Measurements from ENCODE around the gene HEATR5A.

Gene HEATR5A

DNA sequence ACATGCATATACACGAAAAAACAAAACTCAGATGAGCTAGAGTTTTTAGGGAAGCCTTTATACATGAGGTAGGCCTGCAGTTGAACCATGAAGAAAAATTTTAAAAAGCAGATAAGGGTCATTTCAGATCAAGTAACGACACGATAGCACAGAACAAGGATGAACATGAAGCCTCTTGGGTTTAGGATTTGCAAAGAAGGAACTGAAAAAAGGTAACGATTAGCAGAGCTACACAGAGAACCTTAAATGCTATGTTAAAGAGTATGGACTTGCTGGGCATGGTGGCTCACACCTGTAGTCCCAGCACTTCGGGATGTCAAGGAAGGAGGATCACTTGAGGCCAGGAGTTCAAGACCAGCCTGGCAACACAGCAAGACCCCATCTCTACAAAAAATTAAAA, 116.7 kb downstream of the HEATR5A start:
- TF ChIP-seq FOXP2 (optimal IDR thresholded peaks at IDR 0.05; ENCODE audit: borderline replicate concordance, extremely low read depth, extremely low read length, insufficient read depth), result no peak
- TF ChIP-seq, protein P1, sequence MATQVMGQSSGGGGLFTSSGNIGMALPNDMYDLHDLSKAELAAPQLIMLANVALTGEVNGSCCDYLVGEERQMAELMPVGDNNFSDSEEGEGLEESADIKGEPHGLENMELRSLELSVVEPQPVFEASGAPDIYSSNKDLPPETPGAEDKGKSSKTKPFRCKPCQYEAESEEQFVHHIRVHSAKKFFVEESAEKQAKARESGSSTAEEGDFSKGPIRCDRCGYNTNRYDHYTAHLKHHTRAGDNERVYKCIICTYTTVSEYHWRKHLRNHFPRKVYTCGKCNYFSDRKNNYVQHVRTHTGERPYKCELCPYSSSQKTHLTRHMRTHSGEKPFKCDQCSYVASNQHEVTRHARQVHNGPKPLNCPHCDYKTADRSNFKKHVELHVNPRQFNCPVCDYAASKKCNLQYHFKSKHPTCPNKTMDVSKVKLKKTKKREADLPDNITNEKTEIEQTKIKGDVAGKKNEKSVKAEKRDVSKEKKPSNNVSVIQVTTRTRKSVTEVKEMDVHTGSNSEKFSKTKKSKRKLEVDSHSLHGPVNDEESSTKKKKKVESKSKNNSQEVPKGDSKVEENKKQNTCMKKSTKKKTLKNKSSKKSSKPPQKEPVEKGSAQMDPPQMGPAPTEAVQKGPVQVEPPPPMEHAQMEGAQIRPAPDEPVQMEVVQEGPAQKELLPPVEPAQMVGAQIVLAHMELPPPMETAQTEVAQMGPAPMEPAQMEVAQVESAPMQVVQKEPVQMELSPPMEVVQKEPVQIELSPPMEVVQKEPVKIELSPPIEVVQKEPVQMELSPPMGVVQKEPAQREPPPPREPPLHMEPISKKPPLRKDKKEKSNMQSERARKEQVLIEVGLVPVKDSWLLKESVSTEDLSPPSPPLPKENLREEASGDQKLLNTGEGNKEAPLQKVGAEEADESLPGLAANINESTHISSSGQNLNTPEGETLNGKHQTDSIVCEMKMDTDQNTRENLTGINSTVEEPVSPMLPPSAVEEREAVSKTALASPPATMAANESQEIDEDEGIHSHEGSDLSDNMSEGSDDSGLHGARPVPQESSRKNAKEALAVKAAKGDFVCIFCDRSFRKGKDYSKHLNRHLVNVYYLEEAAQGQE (IDR thresholded peaks at IDR 0.05; ENCODE audit: insufficient read depth in 1 of 2, low read depth in 2 of 2, low read length in 2 of 2), result no peak
- TF ChIP-seq SIN3A (IDR thresholded peaks at IDR 0.05; ENCODE audit: borderline replicate concordance, insufficient read depth, low read length), result no peak
- TF ChIP-seq TAF1 (IDR thresholded peaks at IDR 0.05; ENCODE audit: borderline replicate concordance, insufficient read depth, low read length), result no peak
- no peak for TF ChIP-seq POLR2AphosphoS5 (IDR thresholded peaks at IDR 0.05; ENCODE audit: low read depth, low read length)

DNA sequence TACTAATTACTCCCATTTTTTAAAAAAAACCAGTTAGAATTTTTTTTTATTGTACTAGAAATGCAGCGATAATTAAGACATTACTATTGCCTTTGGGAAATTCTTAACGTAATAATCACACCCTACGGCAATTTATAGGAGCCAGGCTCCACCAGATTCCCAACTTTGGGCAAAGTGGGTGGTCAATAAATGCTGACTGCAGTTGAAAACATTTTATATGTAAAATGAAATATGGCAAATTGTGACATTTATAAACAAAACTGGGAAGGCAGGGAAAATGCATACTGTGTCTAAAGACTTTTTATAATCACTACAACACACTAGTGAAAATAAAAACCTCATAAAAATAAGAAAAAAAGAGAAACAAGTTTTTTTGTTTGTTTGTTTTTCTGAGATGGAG, 119.5 kb downstream of the HEATR5A start:
- TF ChIP-seq TAF1 (IDR thresholded peaks at IDR 0.05; ENCODE audit: borderline replicate concordance, insufficient read depth, low read length) (no peak), POLR2AphosphoS5 (IDR thresholded peaks at IDR 0.05; ENCODE audit: low read depth, low read length) (no peak)

DNA sequence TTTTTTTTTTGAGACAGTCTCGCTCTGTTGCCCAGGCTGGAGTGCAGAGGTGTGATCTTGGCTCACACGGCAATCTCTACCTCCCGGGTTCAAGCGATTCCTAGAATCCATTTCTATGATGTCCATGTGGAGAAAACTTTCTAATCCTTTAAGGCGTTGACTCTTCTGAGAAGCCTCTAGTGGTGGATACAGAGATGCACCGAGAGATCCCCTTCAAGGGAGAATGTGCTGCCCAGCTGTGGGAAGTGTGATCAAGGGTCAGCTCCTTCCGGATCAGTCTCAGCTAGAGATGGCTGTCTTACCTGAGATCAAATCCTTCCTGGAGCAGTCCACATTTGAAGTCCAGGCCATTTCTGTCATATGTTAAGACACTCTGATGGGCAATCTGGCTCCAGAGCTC, 120.1 kb downstream of the HEATR5A start:
- no peak for TF ChIP-seq TAF1 (IDR thresholded peaks at IDR 0.05; ENCODE audit: borderline replicate concordance, insufficient read depth, low read length)
- no peak for TF ChIP-seq FOXP2 (optimal IDR thresholded peaks at IDR 0.05; ENCODE audit: borderline replicate concordance, extremely low read depth, extremely low read length, insufficient read depth)
- TF ChIP-seq, protein P1 (IDR thresholded peaks at IDR 0.05; ENCODE audit: insufficient read depth in 1 of 2, low read depth in 2 of 2, low read length in 2 of 2), result no peak
- TF ChIP-seq SIN3A (IDR thresholded peaks at IDR 0.05; ENCODE audit: borderline replicate concordance, insufficient read depth, low read length), result no peak
- no peak for TF ChIP-seq POLR2AphosphoS5 (IDR thresholded peaks at IDR 0.05; ENCODE audit: low read depth, low read length)

DNA sequence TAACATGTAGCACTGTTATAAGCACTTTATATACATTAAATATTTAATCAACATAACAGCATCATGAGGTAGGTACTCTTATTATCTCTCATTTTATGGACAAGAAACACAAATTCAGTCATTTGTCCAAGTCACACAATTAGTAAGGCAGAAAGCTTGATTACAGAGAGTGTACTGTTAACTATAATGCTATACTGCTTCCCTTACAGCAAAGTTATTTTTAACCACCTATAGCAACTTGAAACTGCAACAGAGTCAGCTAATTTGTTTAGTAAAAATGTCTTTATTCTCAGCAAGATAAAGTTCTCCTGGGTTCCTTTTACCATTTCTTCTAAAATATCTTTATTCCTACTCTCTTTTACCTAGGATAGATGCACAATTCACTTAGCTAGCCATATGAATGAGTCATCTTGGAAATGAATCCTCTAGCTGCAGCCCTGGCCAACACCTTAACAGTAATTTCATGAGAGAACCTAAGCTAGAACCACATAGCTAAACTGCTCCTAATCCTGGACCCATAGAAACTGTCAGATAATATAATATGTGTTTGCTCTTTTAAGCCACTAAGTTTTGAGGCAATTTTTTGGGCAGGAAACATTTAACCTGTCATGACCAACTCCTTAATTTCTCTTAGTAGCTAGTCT, 122.5 kb downstream of the HEATR5A start:
- TF ChIP-seq, protein P1 (IDR thresholded peaks at IDR 0.05; ENCODE audit: insufficient read depth in 1 of 2, low read depth in 2 of 2, low read length in 2 of 2), result no peak
- TF ChIP-seq FOXP2 (optimal IDR thresholded peaks at IDR 0.05; ENCODE audit: borderline replicate concordance, extremely low read depth, extremely low read length, insufficient read depth) (no peak), SIN3A (IDR thresholded peaks at IDR 0.05; ENCODE audit: borderline replicate concordance, insufficient read depth, low read length) (no peak), POLR2AphosphoS5 (IDR thresholded peaks at IDR 0.05; ENCODE audit: low read depth, low read length) (no peak), TAF1 (IDR thresholded peaks at IDR 0.05; ENCODE audit: borderline replicate concordance, insufficient read depth, low read length) (no peak)

DNA sequence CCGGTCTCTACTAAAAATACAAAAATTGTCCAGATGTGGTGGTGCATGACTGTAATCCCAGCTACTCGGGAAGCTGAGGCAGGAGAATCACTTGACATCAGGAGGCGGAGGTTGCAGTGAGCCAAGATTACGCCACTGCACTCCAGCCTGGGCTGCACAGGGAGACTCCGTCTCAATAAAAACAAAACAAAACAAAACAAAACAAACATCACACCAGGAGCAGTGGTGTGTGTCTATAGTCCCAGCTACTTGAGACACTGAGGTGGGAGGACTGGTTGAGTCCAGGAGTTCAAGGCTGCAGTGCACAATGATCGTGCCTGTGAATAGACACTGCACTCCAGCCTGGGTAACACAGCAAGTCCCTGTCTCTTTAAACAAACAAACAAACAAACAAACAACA, 123.2 kb downstream of the HEATR5A start:
- TF ChIP-seq, protein P1 (IDR thresholded peaks at IDR 0.05; ENCODE audit: insufficient read depth in 1 of 2, low read depth in 2 of 2, low read length in 2 of 2), result no peak
